ENCODE results near the gene RBM33.
"Not testable (repeated sequence)": the region's sequence is repeated elsewhere in the genome, so short reads cannot be mapped to it uniquely, and the experiment has no call there.

Gene RBM33

DNA sequence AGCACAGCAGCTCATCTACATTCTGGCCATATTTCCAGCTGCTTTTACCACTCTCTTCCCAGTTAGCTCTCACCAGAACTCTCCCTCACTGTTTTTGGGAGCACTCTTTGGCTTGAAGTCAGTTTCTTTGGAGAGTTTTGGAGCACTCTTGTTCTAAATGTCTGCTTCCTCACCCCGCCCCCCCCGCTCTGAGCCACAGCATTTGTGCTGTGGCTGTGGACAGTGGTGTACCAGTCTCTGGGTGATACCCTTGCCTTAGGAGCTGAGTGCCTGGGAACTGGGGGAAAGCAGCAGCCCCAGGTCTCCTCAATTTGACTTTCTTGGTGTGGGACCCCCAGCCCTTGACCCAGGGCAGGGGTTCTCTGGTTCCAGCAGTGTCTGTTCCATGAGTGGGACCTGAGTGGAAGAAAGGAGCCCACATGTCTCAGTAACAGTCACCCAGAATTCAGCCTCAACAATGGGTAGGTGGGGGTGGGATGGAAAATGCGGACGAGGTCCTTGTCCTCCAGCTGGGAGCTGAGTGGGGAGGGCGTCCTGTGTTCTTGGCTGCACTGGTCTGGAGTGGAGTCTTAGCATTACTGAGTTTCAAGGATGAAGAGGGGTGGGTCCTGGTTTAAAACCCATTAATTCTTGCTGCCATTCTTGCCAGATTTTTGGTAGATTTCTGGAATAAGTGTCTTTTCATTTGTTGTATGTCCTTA lies 18.0 kb downstream of the RBM33 start:
- DNase-seq (ENCODE audit: low read depth): no peak

GRCh38 chr7:155663937-155664336 lies 19.5 kb downstream of the RBM33 start:
- no peak for DNase-seq (ENCODE audit: low read depth)

GRCh38 chr7:155665079-155665956 lies 20.9 kb downstream of the RBM33 start:
- no peak for DNase-seq (ENCODE audit: low read depth)

DNA sequence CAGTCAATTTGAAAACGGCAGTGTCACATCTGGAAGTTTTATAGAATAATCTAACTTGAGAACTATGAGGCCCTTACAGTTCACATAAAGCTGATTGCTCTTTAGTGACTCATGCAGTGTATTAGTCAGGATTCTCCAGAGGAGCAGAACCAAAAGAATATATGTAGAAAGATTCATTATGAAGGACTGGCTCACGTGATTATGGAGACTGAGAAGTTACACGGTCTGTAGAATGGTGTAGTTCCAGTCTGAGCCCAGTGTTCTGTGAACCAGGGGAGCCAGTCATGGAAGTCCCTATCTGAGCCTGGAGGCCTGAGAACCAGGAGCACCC lies 21.5 kb downstream of the RBM33 start:
- peak; percentile 88 for DNase-seq (ENCODE audit: low read depth)

DNA sequence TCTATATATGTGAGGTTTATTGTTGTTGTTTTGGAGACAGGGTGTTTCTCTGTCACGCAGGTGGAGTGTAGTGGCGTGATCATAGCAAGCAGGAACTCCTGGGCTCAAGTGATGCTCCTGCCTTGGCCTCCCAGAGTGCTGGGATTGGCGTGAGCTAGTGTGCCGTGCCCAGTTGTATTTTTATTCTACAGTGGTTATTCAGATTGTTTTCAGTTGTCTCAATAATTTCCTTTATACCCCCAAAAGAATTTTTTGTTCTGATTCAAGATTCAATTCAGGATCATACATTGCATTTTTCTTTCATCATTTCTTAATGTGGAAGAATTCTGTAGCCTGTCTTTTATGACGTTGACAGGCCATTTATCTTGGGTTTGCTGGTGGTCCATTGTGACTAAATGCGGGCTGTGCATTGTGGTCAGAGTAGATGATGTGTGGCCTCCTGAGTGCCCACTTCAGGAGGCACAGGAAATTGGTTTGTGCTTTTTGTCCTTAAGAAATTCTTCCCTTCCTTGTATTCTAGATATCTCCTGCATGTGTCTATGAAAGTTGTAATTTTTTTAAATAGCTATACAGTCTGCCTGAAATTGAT lies 22.9 kb downstream of the RBM33 start:
- no peak for DNase-seq (ENCODE audit: low read depth)

DNA sequence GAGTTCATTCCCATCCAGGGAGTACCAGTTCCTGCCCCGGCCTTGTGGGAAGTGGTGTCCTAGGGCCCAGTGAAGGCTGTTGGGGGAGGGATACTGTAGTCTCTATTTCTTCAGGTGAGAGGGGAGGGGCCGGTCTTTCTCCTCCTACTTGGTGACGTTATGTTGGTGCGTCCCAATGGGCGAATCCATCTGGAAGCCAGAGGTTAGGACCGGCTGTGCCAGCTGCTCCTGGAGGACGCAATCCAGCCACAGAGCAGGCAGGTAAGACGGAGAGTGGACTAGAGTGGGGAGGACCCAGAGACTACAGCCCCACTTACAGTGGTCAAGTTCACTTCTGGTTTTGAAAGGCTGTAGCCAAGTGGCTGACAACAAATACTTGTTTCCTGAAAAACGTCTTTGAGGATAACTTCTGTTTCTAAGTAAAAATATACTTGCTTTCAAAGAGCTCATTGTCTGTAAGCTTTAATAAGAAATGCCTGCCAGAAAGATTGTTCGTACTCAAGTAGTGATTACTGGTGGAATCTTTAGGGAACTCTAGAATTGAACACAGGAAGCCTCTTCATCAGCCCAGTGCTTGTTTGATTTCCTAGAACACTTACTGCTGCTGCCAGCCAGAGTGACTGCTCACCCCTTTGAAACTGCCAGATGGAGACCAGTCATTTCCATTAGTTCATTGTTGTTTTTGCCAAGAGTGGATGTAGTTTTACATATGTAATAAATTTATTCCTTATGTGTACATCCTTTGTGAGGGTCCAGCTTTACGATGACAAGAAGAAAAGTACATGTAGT lies 25.4 kb downstream of the RBM33 start:
- DNase-seq (ENCODE audit: low read depth): no peak

- no peak for DNase-seq (ENCODE audit: low read depth)
These were observed 26.1 kb downstream of the RBM33 start for GRCh38 chr7:155670521-155670920.

DNA sequence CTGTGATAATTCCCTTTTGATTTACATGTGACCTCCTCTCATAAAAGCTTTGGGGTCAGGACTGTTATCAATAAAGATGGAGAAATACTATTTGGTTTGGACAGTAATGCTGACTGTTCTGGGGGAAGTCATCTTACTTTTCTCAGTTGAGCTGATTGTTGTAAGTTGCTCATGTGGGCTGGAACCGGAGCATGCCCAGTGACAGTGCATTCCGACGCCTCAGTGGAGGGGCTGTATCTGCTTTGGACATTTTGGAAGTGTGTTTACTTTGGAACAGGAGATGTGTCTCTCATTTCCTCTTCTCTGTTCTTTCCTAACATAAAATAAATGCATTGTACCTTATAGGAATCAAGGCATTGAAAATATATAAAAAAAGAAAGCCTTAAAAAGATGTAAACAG lies 30.1 kb downstream of the RBM33 start:
- DNase-seq (ENCODE audit: low read depth): no peak

- no peak for DNase-seq (ENCODE audit: low read depth)
These were observed 31.6 kb downstream of the RBM33 start for GRCh38 chr7:155676052-155676451.

DNA sequence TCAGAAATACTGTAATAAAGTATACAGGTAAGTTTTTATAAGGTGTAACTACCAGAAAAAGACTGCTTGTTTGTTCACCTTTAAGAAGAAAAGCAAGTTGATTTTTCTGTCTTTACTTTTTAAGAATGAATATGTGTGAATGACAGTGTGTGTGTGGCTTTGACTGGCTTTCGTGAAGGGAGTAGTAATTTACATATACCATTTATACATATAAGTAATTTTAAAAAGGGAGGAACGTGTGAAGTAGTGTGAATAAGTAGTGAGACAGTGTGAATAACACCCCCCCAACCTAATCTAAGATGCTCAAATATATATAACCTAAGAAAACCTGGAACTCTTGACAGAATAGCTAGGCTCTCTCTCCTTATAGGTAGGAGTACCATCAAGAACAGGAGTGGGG lies 33.2 kb downstream of the RBM33 start:
- DNase-seq (ENCODE audit: low read depth): no peak

DNA sequence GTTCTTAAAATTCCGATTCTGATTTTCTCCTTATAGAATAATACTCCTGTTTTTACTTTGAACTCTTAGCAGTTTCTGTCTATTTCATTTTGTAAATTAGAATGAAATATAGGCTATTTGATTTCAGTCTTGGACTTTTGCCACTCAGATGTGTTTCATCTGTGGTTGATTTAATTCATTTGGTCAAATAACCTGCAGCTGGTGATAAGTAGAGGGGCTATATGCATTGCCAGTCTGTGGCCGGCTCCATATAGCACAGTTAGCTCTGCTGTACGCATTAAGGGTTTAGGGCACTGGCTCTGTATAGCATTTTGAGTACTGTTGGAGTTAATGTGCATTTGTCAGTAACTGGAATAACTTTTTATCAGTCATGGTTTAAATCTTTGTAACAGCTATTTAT lies 35.7 kb downstream of the RBM33 start:
- no peak for DNase-seq (ENCODE audit: low read depth)

- no peak for DNase-seq (ENCODE audit: low read depth)
These were observed 36.4 kb downstream of the RBM33 start for GRCh38 chr7:155680864-155681263.

DNA sequence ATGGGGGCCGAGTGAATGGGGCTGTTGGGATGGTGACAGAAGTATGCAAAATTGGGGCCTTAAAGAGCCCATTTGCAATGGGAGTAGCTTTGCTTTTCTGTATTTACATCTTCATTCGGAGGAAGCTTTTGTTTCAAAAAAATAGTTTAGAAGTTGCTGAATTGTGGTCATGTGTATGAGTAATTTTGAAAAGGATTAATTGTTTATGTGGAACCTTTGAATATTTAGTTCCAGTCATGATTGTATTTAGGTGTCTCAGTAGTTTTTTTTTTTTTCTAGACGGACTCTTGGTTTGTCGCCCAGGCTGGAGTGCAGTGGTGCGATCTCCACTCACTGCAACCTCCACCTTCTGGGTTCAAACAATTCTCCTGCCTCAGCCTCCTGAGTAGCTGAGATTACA lies 37.2 kb downstream of the RBM33 start:
- no peak for DNase-seq (ENCODE audit: low read depth)

DNA sequence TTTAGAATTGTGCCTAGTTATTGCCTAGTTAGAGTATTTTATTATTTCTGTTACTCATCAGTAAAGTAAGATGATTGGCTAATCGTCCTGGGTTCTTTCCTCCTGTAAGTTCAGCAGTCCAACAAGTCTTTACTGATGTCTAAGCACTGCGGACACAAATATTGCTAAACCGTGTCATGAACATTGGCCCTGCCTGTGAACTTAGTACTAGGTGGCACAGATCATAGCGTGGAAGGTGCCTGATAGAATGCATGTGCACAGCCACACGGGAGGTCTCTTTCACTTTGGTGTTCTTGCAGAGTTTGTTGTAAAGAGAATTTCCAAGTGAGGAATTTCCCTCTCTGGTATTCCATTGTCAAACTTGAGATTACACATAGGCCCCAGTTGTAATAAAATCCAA lies 38.0 kb downstream of the RBM33 start:
- DNase-seq (ENCODE audit: low read depth): no peak

DNA sequence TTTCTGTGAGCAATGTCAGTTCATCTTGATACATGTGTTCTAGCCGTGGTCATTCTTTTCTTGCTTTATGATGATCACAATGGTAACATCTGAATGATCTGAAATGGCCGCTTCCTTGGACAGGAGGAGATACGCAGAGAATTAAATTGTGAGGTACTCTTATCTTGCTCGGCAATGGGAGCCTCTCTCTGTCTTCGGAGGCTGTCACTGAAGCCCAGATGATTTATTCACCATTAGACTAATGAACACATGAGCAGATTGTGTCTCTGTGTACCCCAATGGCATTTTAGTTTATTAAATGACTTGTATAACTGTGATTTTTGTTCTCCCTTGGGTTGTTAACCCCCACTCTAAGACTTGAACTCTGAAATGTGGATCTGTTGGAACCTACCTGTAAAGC lies 38.6 kb downstream of the RBM33 start:
- DNase-seq (ENCODE audit: low read depth): no peak

GRCh38 chr7:155683714-155684113 lies 39.3 kb downstream of the RBM33 start:
- no peak for DNase-seq (ENCODE audit: low read depth)

- DNase-seq (ENCODE audit: low read depth): no peak
These were observed 40.1 kb downstream of the RBM33 start for GRCh38 chr7:155684543-155684942.

GRCh38 chr7:155685070-155685790 lies 40.8 kb downstream of the RBM33 start:
- DNase-seq (ENCODE audit: low read depth): peak; percentile 55

- DNase-seq (ENCODE audit: low read depth): no peak
These were observed 41.3 kb downstream of the RBM33 start for GRCh38 chr7:155685791-155686160.

DNA sequence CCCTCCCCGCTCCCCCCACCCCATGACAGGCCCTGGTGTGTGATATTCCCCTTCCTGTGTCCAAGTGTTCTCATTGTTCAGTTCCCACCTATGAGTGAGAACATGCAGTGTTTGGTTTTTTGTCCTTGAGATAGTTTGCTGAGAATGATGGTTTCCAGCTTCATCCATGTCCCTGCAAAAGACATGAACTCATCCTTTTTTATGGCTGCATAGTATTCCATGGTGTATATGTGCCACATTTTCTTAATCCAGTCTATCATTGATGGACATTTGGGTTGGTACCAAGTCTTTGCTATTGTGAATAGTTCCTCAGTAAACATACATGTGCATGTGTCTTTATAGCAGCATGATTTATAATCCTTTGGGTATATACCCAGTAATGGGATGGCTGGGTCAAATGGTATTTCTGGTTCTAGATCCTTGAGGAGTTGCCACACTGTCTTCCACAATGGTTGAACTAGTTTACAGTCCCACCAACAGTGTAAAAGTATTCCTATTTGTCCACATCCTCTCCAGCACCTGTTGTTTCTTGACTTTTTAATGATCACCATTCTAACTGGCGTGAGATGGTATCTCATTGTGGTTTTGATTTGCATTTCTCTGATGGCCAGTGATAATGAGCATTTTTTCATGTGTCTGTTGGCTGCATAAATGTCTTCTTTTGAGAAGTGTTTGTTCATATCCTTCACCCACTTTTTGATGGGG lies 42.3 kb downstream of the RBM33 start:
- not testable (repeated sequence) for DNase-seq (ENCODE audit: low read depth)

GRCh38 chr7:155688237-155688636 lies 43.8 kb downstream of the RBM33 start:
- not testable (repeated sequence) for DNase-seq (ENCODE audit: low read depth)
